ENCODE measurements around the gene TMPRSS4.
A peak's percentile ranks its signal among the peaks of the same experiment; 100 is the strongest.

The TMPRSS4 gene

DNA sequence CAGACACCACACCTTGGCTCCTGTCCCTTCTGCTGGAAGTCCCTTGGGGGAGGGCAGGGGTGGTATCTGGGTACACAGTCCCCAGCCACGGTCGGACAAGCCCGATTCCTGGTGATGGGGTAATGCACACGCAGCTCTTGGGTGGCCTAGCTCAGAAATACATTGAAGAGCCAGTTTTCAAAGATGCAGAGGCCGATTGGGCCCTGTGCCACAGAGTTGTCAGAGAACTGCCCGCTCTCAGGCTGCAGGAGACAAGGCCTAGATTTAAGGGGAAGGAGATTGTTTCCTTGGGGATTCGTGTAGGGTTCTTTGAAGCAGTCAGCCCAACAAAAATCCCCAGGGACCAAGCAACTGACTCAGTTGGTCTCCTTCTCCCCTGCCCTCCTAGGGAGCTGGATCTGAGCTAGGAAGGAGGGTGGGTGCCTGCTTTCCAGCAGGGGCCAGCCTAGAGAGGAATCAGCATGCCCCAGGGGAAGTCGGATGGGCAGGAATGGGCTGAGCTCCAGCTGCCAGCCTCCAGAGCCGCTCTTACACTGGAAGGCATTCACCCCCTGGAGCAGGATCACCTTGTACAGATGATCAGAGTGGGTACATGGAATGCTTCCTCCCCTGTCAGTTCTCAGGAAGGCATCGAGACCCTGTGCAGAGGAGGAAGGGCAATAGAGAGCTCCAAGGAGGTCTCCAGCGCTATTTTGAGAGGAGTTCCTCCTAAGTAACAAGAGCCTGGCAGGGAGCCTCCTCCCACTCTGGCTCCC is 79.1 kb downstream of the TMPRSS4 start:
- DNase-seq: no peak

- DNase-seq: peak in 2 of 5 experiments; percentile 20 to 39
Measured at GRCh38 chr11:118156531-118157185, 79.8 kb downstream of the TMPRSS4 start.

DNA sequence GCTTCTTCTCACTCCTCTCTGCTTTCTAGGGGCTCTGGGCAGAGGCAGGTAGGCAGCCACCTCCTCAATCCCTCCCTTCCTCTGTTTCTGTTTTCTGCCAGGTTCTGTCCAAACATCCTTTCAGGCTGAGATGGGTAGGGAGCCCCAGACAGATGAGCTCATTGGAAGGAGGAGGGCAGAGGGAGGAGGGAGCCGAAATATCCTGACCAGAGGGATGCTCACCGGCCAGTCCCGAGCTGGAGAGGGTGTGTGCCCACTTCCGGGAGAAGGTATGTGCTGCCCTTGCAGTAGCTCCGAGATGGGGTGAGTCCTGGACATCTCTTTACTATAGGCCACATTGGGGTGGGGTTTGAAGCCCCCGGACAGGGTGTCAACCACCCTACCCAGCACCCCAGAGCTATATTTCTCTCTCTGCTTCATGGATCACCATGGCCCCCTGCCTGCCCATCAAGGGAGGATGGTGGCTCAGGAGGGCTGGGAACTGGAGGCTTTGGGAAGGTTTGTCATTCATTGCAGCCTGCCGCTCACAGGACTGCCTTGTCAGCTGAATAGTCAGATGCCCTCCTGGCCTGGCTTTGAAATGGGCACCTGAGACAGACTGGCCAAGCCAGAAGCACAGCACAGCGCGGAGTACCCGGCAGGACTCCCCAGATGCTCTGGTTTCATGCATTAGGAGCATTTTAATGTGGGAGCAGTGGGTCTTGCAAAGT is 80.5 kb downstream of the TMPRSS4 start:
- no peak for DNase-seq

GRCh38 chr11:118161786-118162185 is 84.9 kb downstream of the TMPRSS4 start:
- no peak for DNase-seq

GRCh38 chr11:118162846-118163245 is 86.0 kb downstream of the TMPRSS4 start:
- DNase-seq: no peak

DNA sequence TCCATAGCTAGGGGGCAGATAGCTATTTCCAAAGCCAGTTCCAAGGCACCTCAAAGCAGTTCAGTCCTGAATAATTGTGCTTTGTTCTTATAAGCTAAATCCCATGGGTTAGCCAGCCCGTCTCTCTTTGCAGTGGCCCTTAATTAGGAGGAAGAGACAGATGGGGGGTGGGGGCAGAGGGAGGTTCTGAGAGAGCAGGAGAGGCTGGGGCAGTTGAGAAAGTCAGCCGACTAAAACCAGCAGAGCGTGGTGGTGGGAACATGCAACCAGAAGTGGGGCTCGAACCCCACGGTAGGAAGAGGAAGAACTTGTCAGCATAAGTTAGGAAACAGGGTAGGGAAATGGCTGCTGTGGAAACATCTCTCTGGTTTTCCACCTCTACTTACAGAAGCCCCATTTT is 86.6 kb downstream of the TMPRSS4 start:
- no peak for DNase-seq

DNA sequence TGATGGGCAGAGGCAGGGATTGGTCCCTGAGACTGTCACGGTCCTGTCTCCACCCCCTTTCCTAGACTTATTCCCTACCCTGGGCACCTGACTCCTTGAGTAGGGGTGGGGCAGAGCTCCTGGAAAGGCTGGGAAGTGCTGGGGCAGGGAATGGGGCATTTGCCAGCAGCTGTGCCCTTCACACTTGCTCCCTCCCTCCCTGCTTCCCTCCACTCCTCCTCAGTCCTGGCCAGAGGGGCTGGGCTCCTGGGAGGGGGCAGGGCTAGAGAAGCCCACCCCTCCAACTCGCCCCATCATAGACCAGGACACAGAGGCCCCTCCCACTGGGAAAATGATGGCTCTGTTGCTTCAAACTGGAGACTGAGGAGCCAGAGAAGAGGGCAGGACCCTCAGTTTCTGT is 88.0 kb downstream of the TMPRSS4 start:
- no peak for DNase-seq

GRCh38 chr11:118166641-118167040 is 89.8 kb downstream of the TMPRSS4 start:
- DNase-seq: no peak

DNA sequence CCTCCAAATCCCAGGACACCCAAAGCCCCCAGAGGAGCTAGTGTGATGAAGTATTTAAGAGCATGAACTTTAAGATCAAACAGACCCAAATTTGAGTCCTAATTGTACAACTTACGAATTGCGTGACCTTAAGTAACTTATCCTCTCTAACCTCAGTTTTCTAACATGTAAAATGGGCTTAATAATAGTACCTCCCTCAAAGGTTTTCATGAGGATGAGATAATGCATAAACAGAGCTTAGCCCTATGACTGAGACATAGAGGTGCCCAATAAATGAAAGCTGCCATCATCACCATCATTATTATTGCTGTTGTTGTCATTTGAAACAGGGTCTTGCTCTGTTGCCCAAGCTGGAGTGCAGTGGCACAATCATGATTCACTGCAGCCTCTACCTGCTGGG is 90.4 kb downstream of the TMPRSS4 start:
- DNase-seq: no peak

DNA sequence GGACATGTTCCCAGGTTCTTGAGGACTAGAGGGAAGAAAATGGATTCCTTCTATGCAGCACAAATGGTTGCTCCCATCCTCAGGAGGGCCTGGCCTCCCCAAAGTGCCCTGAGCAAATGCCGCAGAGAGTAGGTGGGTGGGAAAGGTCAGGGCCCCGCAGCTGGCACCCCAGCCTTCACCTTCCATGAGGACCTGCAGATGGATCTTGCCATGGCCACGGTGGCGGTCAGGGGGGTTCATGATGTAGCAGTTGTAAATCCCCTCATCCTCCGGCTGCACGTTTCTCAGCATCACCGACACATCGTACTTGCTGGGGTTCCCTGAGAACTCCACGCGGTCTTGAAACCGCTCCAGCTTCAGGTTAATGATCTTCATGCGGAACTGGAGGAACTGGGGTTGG is 91.0 kb downstream of the TMPRSS4 start:
- DNase-seq: no peak

- no peak for DNase-seq
Measured at GRCh38 chr11:118168316-118168715, 91.4 kb downstream of the TMPRSS4 start.

DNA sequence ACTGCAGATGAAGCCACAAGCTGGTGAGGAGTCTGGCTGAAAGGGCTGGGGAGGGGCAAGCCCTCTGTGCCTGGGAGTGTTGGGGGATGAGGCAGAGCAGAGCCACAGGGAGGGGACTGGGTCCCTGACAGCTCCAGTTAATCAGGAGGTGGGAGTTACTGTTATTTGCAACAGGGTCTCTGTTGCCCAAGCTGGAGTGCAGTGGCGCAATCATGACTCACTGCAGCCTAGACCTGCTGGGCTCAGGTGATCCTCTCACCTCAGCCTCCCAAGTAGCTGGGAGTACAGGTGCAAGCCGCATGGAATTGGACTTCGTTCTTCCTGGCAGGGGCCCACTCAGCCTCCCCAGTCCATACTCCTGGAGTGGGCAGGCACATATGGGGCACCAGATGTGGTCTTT is 91.9 kb downstream of the TMPRSS4 start:
- no peak for DNase-seq

- DNase-seq: no peak
Measured at GRCh38 chr11:118169300-118170140, 92.6 kb downstream of the TMPRSS4 start.

GRCh38 chr11:118170231-118170630 is 93.4 kb downstream of the TMPRSS4 start:
- no peak for DNase-seq

DNA sequence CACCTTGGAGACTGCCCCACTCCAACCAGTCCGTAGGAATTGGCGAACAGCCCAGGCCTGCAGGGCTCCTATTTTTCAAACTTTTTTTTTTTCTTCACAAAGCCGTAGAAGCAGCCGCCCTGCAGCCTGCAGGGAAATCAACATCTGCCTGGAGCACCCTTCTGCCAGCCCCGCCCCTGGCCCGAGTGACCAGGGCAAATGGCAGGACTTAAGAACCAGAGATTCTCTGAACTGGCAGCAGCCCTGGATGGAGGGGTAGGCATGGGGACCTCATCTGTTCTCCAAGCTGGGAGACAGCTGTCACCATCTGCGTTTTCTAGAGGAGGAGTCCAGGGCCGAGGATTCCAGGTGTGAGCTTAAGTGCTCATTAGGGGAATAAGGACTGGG is 94.0 kb downstream of the TMPRSS4 start:
- no peak for DNase-seq
